ENCODE data around the gene CDK2. TPM values are rescaled to one million over a fixed set of nuclear protein-coding genes. Genes with fewer than 3 reads are reported as not detected.

CDK2 gene
- total RNA-seq, 1 donor from 2014 or later: 29.0 TPM

DNA sequence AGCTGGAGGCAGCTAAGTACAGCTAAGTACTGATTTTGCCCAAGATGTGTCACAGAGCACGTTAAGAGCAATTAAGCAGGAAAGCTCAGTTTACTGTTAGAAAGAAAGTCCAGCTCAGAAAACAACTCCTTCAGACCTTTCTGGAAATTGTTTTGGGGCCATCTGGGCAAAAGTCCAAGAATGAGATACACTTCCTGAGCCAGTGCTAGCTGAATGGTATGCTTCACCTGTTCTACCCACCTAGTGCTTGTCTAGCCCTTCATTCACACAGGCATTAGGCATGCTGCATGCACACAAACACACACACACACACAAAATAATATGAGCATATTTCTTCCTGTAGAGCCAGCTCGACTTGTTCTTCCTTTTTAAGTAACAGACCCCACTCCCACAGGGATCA is 47.6 kb downstream of the CDK2 start:
- H3K4me1 Mint-ChIP-seq: no peaks in the 10 kb centered on the region
- ATAC-seq (ENCODE audit: low read depth): no peak
- no peak overlapping the region for H3K27ac Mint-ChIP-seq
- H3K36me3 Mint-ChIP-seq (ENCODE audit: low read depth): peaks cover 7% of the 10 kb centered on the region
- no peak for DNase-seq
- intact Hi-C loops (cut with micrococcal nuclease): no loop called here
- CTCF ChIA-PET: interaction anchor here (1.2 kb wide), 1 partner anchor 16 kb away, joined by 3 read pairs; no protein-coding TSS in a partner anchor
- TF ChIP-seq, protein P1, sequence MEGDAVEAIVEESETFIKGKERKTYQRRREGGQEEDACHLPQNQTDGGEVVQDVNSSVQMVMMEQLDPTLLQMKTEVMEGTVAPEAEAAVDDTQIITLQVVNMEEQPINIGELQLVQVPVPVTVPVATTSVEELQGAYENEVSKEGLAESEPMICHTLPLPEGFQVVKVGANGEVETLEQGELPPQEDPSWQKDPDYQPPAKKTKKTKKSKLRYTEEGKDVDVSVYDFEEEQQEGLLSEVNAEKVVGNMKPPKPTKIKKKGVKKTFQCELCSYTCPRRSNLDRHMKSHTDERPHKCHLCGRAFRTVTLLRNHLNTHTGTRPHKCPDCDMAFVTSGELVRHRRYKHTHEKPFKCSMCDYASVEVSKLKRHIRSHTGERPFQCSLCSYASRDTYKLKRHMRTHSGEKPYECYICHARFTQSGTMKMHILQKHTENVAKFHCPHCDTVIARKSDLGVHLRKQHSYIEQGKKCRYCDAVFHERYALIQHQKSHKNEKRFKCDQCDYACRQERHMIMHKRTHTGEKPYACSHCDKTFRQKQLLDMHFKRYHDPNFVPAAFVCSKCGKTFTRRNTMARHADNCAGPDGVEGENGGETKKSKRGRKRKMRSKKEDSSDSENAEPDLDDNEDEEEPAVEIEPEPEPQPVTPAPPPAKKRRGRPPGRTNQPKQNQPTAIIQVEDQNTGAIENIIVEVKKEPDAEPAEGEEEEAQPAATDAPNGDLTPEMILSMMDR (IDR thresholded peaks at IDR 0.05): no peak
- no peaks in the 10 kb centered on the region for H3K27me3 Mint-ChIP-seq
- POLR2A ChIA-PET: interaction anchor here (0.7 kb wide), 2 partner anchors 15 to 1464 kb away, joined by 3 to 6 read pairs; no protein-coding TSS in a partner anchor
- H3K9me3 Mint-ChIP-seq: no peaks in the 10 kb centered on the region
- no peak overlapping the region for H3K4me3 Mint-ChIP-seq

DNA sequence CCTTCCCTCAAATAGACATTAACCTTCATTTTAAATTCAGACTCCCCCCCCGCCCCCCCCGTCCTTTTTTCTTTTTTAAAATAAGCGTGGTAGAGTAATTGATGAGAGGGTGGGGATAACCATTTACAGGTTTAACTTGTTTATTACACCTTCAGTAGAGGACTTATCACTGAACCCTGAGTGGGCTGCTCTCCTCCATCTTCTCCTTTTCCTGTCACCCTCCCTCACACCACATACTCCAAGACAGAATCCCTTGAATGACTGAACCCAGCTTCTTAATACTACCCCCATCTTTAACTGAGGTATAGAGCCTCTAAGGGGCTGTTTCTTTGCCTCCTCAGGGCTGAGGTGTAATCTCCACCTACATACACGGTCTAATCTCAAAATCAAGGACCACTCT is 50.6 kb downstream of the CDK2 start:
- Mint-ChIP-seq H3K4me1 (peaks cover 9% of the 10 kb centered on the region), H3K9me3 (no peaks in the 10 kb centered on the region), H3K27me3 (no peaks in the 10 kb centered on the region), H3K36me3 (ENCODE audit: low read depth) (peaks cover 7% of the 10 kb centered on the region), H3K27ac (no peak overlapping the region), H3K4me3 (no peak overlapping the region)
- ATAC-seq (ENCODE audit: low read depth) (no peak), DNase-seq (no peak)
- TF ChIP-seq, protein P1 (IDR thresholded peaks at IDR 0.05): no peak
- intact Hi-C loops (cut with micrococcal nuclease): no loop called here
- ChIA-PET POLR2A (no interaction called here), CTCF (no interaction called here)

DNA sequence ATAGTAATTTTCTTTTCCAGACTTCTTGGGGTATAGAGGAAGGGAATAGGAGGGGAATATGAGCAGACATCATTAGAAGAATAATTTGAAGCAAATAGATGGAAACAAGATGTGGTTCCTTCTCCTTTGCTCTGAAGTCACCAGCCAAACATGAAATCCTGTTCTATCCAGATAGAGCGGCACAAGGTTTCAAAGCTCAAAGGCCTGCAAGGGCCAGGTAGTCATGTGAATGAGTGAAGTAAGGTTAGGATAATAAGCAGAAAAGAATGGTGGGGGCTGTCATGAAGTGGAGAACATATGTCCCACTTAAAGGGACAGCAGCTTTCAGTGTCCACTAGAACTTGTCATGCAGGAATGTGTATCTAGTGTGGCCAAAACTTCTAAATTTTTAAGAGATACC is 51.7 kb downstream of the CDK2 start:
- no peaks in the 10 kb centered on the region for H3K27me3 Mint-ChIP-seq
- POLR2A ChIA-PET: no interaction called here
- ATAC-seq (ENCODE audit: low read depth): no peak
- no peak overlapping the region for H3K4me3 Mint-ChIP-seq
- H3K27ac Mint-ChIP-seq: no peak overlapping the region
- TF ChIP-seq, protein P1 (IDR thresholded peaks at IDR 0.05): no peak
- peaks cover 7% of the 10 kb centered on the region for H3K36me3 Mint-ChIP-seq (ENCODE audit: low read depth)
- H3K9me3 Mint-ChIP-seq: no peaks in the 10 kb centered on the region
- intact Hi-C loops (cut with micrococcal nuclease): no loop called here
- DNase-seq: no peak
- CTCF ChIA-PET: no interaction called here
- peaks cover 9% of the 10 kb centered on the region for H3K4me1 Mint-ChIP-seq

DNA sequence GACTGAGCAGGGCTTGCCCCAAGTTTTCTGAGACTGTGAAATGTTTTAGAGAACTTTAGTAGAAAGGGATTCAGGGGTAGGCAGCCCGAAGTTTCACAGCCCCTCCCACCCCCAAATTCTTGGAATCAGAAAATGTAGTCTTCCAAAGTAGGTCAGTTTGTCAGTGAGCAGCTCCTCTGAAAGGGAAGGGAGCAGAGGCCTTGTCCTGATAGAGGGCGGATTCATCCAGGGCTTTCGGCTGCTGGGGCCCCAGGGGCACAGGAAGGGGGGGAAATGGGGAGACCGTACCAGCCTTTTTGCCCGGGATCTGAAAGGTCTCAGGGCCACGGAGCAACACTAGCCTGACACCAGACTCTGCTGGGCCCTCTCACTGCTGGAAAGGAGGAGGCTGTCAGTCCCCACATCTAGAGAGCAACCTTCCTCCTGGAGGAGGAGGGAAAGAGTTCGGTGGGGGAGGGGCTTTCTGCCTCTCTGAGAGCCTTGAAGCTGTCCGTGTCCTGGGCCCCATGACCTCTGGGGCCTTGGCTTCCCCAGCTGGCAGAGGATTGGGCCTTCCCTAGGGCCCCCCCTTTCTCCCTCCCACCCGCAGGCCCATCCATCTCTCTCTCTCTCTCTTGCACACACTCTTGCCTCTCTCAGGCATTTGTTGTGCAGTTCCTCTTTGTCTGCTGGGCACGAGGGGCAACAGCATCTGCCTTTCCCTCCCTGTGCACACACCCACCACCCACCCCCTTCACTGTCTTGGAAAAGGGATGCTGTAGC is 54.0 kb downstream of the CDK2 start, which contains the start of gene IKZF4:
TSS of gene IKZF4 (plus strand) at position 621 of the 762 bp plus-strand sequence. CDS start 451 bp downstream, outside the sequence.
- H3K27ac Mint-ChIP-seq: no peak within 1 kb of the TSS
- intact Hi-C loops (cut with micrococcal nuclease): no loop called here
- H3K36me3 Mint-ChIP-seq (ENCODE audit: low read depth): peaks cover 5% of the 10 kb centered on the region
- H3K9me3 Mint-ChIP-seq: no peaks in the 10 kb centered on the region
- DNase-seq (no peak), ATAC-seq (ENCODE audit: low read depth) (peak; percentile 34)
- TF ChIP-seq, protein P1 (IDR thresholded peaks at IDR 0.05): no peak
- ChIA-PET CTCF (no interaction called here), POLR2A (interaction anchor here (0.5 to 1.4 kb wide), 3 partner anchors 13 to 191 kb away, joined by 3 to 5 read pairs (median 3); no protein-coding TSS in a partner anchor)
- no peaks in the 10 kb centered on the region for H3K27me3 Mint-ChIP-seq
- H3K4me3 Mint-ChIP-seq: peak within 1 kb of the TSS; percentile 66
- H3K4me1 Mint-ChIP-seq: peaks cover 9% of the 10 kb centered on the region

DNA sequence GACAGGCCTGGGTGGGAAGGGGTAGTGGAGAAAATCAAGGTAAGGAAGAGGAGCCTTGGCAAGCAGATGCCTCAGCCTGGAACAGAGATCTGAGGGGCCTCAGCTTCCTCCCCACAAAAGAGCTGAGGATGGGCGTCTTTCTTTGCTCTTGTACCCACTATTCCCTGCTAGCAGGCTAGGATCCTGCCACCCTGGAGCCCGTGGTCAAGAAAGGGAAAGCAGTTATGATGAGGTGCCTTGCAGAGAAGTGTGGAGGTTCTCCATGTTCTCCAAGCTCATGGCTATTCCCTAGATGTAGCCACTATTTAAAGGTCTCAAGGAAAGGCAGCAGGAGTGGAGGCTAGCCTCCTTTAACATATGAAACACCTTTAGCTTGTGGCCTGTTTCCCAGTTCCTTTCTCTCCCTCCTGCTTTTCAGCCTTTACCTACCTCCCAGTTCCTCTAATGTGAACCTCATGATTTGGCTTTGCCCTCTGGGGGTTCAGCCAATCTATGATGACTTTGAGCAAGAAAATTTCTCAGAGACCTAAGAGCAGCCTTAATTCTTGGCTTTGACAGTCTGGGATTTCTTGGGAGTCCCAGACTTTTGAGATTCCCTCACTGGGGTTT is 55.4 kb downstream of the CDK2 start:
- ChIA-PET CTCF (no interaction called here), POLR2A (interaction anchor here (0.6 to 1.4 kb wide), 3 partner anchors 15 to 25 kb away, joined by 3 to 7 read pairs (median 4); no protein-coding TSS in a partner anchor)
- ATAC-seq (ENCODE audit: low read depth) (no peak), DNase-seq (no peak)
- no peaks in the 10 kb centered on the region for H3K27me3 Mint-ChIP-seq
- intact Hi-C loops (cut with micrococcal nuclease): no loop called here
- peaks cover 5% of the 10 kb centered on the region for H3K36me3 Mint-ChIP-seq (ENCODE audit: low read depth)
- no peaks in the 10 kb centered on the region for H3K9me3 Mint-ChIP-seq
- no peak overlapping the region for H3K4me3 Mint-ChIP-seq
- TF ChIP-seq, protein P1 (IDR thresholded peaks at IDR 0.05): no peak
- H3K27ac Mint-ChIP-seq: no peak overlapping the region
- peaks cover 9% of the 10 kb centered on the region for H3K4me1 Mint-ChIP-seq
